Measurements from ENCODE around the gene WDR37.
"Not testable (repeated sequence)": the region's sequence is repeated elsewhere in the genome, so short reads cannot be mapped to it uniquely, and the experiment has no call there.

The WDR37 gene

DNA sequence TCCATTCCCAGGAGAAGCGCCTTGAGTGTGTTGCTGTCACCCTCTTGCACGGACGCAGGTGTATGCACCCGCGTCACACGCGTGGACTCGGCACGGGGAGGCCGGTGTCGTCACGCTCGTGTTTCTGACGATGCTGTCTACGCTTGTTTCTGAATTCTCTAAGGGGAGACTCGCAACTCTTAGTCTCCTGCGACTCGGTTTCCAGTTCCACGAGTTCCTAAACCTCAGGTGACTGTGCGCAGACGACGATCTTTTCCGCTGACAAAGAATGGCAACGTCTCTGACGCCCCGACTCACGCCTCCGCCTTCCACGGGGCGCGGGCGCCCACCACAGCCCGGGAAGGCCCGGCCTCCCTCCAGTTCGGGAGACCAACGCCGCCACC is 7.8 kb upstream of the WDR37 start:
- DNase-seq (ENCODE audit: low spot score in 2 of 2): no peak
- in situ Hi-C loops (cut with MboI; ENCODE audit: low sequenced_read_pairs): no loop called here

DNA sequence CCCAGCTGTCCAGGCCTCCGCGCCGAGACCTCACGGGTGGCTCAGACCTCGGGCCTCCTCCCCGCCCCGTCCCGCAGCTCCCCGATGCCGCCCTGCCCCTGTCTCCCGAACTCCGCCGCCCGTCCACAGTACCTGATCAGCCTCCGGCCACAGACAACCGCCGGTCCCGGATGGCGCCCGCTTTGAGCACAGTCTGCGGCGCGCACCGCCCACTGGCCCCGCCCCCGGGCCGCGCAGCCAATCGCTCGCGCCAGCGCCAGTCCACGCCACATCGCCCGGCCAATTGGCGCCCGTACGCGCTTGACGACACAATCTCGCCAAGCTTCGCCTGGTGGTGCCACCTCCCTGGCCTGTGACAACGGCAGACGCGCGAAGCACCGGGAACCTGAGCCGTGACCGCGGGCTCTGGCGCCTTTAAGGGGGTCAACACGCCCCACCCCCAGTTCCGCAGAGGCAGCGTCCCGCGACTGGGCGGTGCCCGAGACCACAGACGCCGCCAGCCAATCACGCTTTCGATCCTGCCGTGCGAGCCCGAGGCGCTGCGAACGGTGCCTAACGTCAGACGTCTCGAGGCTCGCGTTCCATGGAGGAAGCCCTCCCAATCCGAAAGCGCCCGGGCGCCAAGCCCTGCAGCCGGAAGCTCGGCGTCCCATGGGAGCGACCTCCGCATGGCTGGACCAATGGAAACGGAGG is 7.3 kb upstream of the WDR37 start, which contains the start of gene IDI1:
Gene IDI1, minus strand, starts transcription at position 388 of the 693 bp plus-strand sequence. Its CDS starts 116 bp downstream, at position 272.
- in situ Hi-C loops (cut with MboI; ENCODE audit: low sequenced_read_pairs): no loop called here
- H3K4me3 ChIP-seq: peak within 1 kb of the TSS; percentile 80
- H3K27me3 ChIP-seq (ENCODE audit: low read depth): no peaks in the 10 kb centered on the region
- peaks cover 31% of the 10 kb centered on the region for H3K4me1 ChIP-seq
- H3K9me3 ChIP-seq: no peaks in the 10 kb centered on the region
- DNase-seq (ENCODE audit: low spot score in 2 of 2): peak; percentile 92 to 99
- peaks cover 21% of the 10 kb centered on the region for H3K36me3 ChIP-seq (replicated peaks)

More for the DNA sequence above, 7.8 kb upstream of the WDR37 start:
- no peaks in the 10 kb centered on the region for H3K27me3 ChIP-seq (ENCODE audit: low read depth)
- H3K4me3 ChIP-seq: peak overlapping the region; percentile 80
- peaks cover 23% of the 10 kb centered on the region for H3K36me3 ChIP-seq (replicated peaks)
- no peaks in the 10 kb centered on the region for H3K9me3 ChIP-seq
- H3K4me1 ChIP-seq: peaks cover 31% of the 10 kb centered on the region

DNA sequence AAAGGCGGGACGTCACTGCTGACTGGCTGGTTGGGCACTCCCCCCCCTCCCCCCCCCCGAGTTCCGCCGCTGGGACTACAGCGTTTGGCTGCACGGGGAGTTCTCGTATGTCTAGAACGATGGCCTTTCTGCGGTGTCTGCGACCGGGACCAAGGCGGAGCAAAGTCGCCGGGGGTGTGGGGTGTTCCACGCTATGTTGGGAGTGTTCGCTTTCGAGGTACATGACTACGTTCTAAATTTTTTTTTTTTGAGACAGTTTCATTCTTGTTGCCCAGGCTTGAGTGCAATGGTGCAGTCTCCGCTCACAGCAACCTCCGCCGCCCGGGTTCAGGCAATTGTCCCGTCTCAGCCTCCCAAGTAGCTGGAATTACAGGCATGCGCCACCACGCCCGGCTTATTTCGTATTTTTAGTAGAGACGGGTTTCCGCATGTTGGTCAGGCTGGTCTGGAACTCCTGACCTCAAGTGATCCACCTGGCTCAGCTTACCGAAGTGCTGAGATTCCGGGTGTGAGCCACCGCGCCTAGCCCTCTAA is 6.7 kb upstream of the WDR37 start:
- Histone ChIP-seq H3K9me3 (no peaks in the 10 kb centered on the region), H3K36me3 (replicated peaks) (peaks cover 25% of the 10 kb centered on the region), H3K4me1 (peaks cover 34% of the 10 kb centered on the region), H3K4me3 (peak overlapping the region; percentile 80), H3K27me3 (ENCODE audit: low read depth) (no peaks in the 10 kb centered on the region)
- in situ Hi-C loops (cut with MboI; ENCODE audit: low sequenced_read_pairs): no loop called here
- DNase-seq (ENCODE audit: low spot score in 2 of 2): no peak

DNA sequence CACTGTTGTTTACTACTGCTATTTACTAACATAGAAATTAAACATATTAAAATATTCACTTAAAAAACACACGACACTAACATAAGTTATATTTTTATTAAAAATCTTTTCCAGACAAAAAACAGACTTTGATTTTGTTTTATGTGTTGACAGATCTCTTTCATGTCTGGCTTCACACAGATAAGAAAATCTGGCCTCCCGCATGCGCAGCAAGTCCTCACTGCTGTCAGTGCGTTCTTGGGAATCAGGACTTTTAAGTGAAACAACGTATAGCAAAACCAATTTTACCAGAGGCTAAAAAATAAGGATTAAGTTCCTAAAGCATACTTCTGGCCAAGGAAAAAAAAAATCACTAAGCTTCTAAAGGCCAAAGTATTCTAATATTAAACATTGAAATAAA is 6.0 kb upstream of the WDR37 start:
- peaks cover 25% of the 10 kb centered on the region for H3K36me3 ChIP-seq (replicated peaks)
- peak overlapping the region; percentile 80 for H3K4me3 ChIP-seq
- no peaks in the 10 kb centered on the region for H3K9me3 ChIP-seq
- DNase-seq (ENCODE audit: low spot score in 2 of 2): peak in 1 of 2 experiments; percentile 40
- in situ Hi-C loops (cut with MboI; ENCODE audit: low sequenced_read_pairs): no loop called here
- peaks cover 34% of the 10 kb centered on the region for H3K4me1 ChIP-seq
- H3K27me3 ChIP-seq (ENCODE audit: low read depth): no peaks in the 10 kb centered on the region

DNA sequence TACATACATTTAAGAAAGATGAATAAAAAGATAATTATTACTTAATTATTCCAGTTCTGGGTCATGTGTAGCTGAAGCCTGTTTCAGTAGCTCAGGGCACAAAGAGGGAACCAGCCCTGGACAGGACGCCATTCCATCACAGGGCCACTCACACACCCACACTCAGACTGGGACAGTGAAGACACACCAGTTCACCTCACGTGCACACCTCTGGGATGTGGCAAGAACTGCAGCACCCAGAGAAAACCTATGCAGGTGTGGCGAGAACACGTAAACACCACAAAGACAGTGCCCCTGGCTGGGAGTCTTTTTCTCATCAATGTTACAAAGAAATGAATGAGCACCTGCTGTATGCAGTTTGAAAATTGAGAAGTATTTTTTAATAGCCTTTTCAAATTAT is 5.6 kb upstream of the WDR37 start:
- DNase-seq (ENCODE audit: low spot score in 2 of 2): peak in 1 of 2 experiments; percentile 51
- H3K27me3 ChIP-seq (ENCODE audit: low read depth): no peaks in the 10 kb centered on the region
- H3K9me3 ChIP-seq: no peaks in the 10 kb centered on the region
- H3K4me3 ChIP-seq: peak overlapping the region; percentile 80; the same call in 1 of the 2 replicates
- peaks cover 37% of the 10 kb centered on the region for H3K4me1 ChIP-seq
- peaks cover 25% of the 10 kb centered on the region for H3K36me3 ChIP-seq (replicated peaks)
- in situ Hi-C loops (cut with MboI; ENCODE audit: low sequenced_read_pairs): no loop called here

DNA sequence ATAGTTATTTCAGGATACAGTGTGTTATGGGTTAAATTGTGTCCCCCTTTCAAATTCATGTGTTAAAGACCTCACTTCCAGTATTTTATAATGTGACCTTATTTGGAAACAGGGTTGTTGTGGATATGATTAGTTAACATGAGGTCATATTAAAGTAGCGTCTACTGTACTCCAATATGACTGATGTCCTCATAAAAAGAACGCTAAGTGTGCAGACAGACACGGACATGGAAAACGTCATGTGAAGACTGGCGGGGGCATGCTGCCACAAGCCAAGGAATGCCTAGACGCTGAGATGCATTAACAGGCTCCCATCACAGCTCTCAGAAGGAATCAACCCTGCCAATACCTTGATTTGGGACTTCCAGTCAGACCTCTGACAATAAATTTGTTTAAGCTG is 1.5 kb upstream of the WDR37 start:
- Histone ChIP-seq H3K36me3 (replicated peaks) (peaks cover 21% of the 10 kb centered on the region), H3K27me3 (ENCODE audit: low read depth) (no peaks in the 10 kb centered on the region), H3K9me3 (no peaks in the 10 kb centered on the region), H3K4me3 (peak overlapping the region; percentile 96), H3K4me1 (peaks cover 30% of the 10 kb centered on the region)
- in situ Hi-C loops (cut with MboI; ENCODE audit: low sequenced_read_pairs): no loop called here
- no peak for DNase-seq (ENCODE audit: low spot score in 2 of 2)

DNA sequence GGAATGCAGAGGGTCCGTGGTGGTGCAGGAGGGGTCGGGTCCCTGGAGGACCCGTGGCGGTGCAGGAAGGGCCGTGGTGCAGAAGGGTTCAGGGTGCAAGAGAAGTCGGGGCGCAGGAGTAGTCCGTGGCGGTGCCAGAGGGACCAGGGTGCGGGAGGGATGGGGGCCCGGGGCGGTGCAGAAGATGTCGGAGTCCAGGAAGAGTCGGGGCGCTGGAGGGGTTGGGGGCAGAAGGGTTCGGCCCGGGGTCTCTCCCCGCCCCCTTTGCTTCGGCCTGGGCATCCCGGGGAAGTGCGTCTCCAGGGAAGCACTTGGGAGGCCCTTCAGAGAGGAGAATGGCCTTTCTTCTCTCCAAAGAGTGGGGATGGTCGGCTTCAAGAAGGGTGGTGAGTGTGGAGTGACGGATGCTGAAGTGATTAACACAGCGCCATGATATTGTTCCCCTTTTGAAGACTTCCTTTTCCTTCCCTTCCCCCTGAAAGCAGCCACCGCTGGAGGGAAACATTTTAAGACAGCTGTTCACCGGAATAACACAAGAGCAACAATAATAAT is 997 bp downstream of the WDR37 start:
- Histone ChIP-seq H3K36me3 (replicated peaks) (peaks cover 18% of the 10 kb centered on the region), H3K4me3 (peak overlapping the region; percentile 96), H3K9me3 (no peaks in the 10 kb centered on the region), H3K4me1 (peaks cover 31% of the 10 kb centered on the region), H3K27me3 (ENCODE audit: low read depth) (no peaks in the 10 kb centered on the region)
- DNase-seq (ENCODE audit: low spot score in 2 of 2): peak in 1 of 2 experiments; percentile 30
- in situ Hi-C loops (cut with MboI; ENCODE audit: low sequenced_read_pairs): no loop called here

DNA sequence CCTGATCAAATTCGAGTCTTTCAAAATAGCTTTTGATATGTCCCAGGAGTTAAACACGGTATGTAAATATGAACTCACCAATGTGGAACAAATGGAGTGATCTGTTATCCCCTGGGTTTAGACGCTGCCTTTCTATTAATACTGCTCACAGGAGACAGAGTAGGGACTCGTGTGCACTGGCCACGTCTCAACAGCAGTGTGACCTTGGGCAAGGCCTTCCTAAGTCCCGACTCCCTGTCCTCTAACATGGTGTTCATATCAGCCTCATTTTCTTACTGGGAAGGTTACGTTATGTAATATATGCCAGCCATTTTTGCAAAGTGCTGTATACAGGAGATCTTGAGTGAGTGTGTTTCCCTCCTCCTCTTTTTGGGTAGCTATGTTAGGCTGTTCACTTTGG is 1.8 kb downstream of the WDR37 start:
- no peaks in the 10 kb centered on the region for H3K27me3 ChIP-seq (ENCODE audit: low read depth)
- H3K9me3 ChIP-seq: no peaks in the 10 kb centered on the region
- no peak overlapping the region; the same call in 1 of the 2 replicates for H3K4me3 ChIP-seq
- H3K36me3 ChIP-seq (replicated peaks): peaks cover 13% of the 10 kb centered on the region
- no peak for DNase-seq (ENCODE audit: low spot score in 2 of 2)
- in situ Hi-C loops (cut with MboI; ENCODE audit: low sequenced_read_pairs): no loop called here
- H3K4me1 ChIP-seq: peaks cover 26% of the 10 kb centered on the region

DNA sequence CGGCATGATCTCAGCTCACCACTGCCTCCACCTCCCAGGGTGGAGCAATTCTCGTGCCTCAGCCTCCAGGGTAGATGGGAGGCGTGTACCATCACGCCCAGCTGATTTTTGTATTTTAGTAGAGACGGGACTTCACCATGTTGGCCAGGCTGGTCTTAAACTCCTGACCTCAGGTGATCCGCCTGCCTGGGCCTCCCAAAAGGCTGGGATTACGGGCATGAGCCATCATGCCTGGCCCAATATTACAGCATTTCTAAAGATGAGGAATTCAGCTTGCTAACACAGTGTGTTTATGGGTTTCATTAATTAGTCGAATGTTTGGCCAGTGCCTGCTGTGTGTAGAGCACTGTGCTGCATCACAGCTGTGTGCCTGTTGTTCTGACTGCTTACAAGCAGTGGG is 3.7 kb downstream of the WDR37 start:
- H3K9me3 ChIP-seq: no peaks in the 10 kb centered on the region
- H3K27me3 ChIP-seq (ENCODE audit: low read depth): no peaks in the 10 kb centered on the region
- no peak for DNase-seq (ENCODE audit: low spot score in 2 of 2)
- no peaks in the 10 kb centered on the region for H3K36me3 ChIP-seq (replicated peaks)
- no peak overlapping the region for H3K4me3 ChIP-seq
- in situ Hi-C loops (cut with MboI; ENCODE audit: low sequenced_read_pairs): no loop called here
- peaks cover 24% of the 10 kb centered on the region for H3K4me1 ChIP-seq

DNA sequence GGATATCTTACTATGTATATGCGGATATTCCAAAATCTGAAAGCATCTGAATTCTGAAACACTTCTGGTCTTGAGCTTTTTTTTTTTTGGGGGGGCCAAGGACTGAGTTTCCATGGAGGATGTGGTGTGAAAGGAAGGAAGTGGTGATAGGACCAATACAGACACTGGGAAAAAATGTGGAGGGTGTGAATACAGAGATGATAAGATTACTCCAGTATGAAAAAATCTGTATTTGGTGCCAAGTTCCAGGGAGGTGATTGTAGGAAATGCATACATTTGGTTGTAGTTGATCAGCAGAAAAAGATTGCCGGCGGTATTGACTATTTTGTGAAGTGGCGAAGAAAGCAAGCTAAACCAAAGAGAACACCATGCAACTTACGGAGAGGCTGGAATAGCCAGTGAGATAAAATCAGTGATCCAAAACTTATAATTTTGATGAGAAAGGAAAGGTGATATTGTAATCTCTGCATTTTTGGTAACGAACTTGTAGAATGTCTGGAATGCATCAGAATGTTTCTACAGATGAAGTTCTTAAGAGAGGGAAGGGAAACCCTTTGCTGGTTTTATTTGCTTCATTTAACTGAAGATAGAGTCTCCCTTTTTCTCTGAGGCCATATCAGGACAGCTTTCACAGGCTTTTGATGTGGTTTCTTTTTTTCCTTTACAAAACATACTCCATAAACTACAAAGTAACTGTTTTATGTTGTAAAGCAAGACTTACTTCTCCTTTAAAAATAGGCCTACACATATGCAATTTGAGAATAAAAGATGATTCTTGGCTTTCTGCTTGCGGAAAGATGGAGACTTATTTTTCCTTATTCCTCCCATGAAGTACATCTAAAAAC is 6.0 kb downstream of the WDR37 start:
- in situ Hi-C loops (cut with MboI; ENCODE audit: low sequenced_read_pairs): no loop called here
- no peak overlapping the region for H3K4me3 ChIP-seq
- H3K4me1 ChIP-seq: peaks cover 19% of the 10 kb centered on the region
- no peaks in the 10 kb centered on the region for H3K27me3 ChIP-seq (ENCODE audit: low read depth)
- H3K9me3 ChIP-seq: no peaks in the 10 kb centered on the region
- no peaks in the 10 kb centered on the region for H3K36me3 ChIP-seq (replicated peaks)
- DNase-seq (ENCODE audit: low spot score in 2 of 2): no peak

DNA sequence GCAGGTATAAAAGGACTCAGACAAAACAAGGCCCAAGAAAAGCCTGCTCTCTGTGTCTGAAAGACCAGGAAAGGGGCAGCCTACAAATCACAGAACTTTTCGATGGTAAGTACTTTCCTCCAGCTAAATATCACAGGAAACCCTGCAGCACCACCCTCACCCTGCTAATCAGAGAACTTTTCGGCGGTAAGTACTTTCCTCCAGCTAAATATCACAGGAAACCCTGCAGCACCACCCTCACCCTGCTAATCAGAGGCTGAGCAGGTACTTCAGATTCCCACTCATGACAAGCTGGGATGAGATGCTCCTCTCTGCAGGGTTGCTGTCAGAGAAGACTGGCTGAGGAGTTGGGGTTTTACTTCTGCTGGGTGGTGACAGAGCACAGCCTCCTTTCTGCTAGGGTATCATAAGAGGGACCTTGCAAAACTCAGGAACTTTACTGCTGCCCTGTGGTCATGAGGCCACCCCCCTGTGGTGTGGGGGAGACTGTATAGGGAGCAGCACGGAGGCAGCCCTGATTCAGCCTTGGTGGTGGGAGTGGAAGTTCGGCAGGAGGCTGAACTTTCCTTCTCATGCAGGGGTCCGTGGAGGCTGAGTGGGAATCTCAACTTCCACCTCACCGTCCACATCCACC is 7.2 kb downstream of the WDR37 start:
- no peak for DNase-seq (ENCODE audit: low spot score in 2 of 2)
- Histone ChIP-seq H3K27me3 (ENCODE audit: low read depth) (no peaks in the 10 kb centered on the region), H3K4me1 (peaks cover 19% of the 10 kb centered on the region), H3K36me3 (replicated peaks) (no peaks in the 10 kb centered on the region), H3K9me3 (no peaks in the 10 kb centered on the region), H3K4me3 (no peak overlapping the region)
- in situ Hi-C loops (cut with MboI; ENCODE audit: low sequenced_read_pairs): no loop called here

DNA sequence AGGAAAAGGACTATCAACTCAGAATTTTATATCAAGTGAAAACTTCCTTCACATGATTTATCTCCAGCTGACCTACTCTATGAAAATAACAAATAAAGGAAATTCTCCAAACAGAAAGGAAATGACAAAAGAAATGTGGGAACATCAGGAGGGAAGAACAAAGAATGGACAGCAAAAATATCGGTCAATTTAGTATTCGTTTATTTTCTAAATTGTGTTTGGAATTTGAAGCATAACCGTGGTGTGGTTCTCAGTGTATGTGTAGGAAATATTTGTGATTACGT is 8.7 kb downstream of the WDR37 start:
- no peaks in the 10 kb centered on the region for H3K36me3 ChIP-seq (replicated peaks)
- H3K4me1 ChIP-seq: peaks cover 19% of the 10 kb centered on the region
- in situ Hi-C loops (cut with MboI; ENCODE audit: low sequenced_read_pairs): no loop called here
- DNase-seq (ENCODE audit: low spot score in 2 of 2): no peak
- no peaks in the 10 kb centered on the region for H3K9me3 ChIP-seq
- no peak overlapping the region for H3K4me3 ChIP-seq
- H3K27me3 ChIP-seq (ENCODE audit: low read depth): no peaks in the 10 kb centered on the region

DNA sequence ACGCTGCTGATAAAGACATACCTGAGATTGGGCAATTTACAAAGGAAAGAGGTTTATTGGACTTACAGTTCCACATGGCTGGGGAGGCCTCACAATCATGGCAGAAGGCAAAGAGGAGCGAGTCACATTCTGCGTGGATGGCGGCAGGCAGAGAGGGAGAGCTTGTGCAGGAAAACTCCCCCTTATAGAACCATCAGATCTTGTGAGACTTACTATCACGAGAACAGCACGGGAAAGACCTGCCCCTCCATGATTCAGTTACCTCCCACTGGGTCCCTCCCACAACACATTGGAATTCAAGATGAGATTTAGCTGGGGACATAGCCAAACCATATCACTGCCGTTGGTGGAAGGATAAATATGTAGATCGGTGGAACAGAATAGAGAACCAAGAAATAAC is 10.5 kb downstream of the WDR37 start:
- H3K4me1 ChIP-seq; H3K36me3 ChIP-seq (replicated peaks); in situ Hi-C loops (cut with MboI; ENCODE audit: low sequenced_read_pairs); DNase-seq (ENCODE audit: low spot score in 2 of 2); H3K9me3 ChIP-seq; H3K4me3 ChIP-seq; H3K27me3 ChIP-seq (ENCODE audit: low read depth): not testable (repeated sequence)

Measured in HAP-1 (cell line).